GM12874 (cell line): ENCODE data around the gene PTGES2.

ENCODE experiments used
- TF ChIP-seq, protein P1 (sequence below): IDR thresholded peaks from 2 replicates; pipeline ENCODE4 v1.5.1; 2011; ENCODE audit warnings: low read depth, mild to moderate bottlenecking, control low read depth, low read length, moderate library complexity; ENCODE audit not compliant: insufficient read depth

The PTGES2 gene

DNA sequence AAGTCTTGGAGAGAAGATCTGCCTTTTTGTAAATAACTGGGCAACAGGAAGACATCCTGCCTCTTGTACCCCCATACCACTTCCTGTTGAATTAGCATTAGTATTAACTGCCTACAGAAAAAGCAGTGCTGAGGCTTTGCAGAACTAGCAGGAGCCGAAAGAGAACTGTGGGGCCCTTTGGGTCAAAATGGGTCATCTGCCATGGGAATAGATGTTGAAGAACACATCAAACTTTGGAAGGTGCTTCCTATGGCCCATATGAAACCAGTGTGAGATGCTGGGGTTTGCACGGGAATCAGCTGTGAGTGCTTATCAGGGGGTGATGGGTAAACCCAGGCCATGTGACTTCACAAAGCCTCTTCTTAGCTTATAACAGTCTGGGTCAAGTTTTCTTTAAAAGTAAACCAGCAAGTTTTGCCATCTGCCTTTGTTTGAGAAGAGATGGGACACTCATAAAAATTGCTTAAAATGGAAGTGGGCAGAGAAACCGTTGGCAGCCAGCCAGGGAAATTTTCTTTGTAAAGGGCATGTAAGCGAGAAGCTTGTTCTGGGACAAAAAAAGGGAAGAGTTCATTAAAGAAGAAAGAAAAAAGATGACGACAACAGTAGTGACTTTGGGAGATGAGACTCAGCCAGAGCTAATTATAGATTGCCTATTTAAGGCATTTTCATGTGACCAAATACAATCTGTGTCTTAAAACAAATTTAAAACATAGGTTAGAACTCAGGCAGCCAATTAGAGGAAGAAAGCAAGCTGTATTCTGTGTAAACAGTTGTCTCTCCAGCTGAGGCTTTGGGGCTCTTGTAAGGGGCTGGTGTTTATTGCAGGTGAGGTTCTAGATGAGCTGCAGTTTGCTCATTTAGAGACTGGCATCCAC lies 55.1 kb downstream of the PTGES2 start:
- TF ChIP-seq, protein P1, sequence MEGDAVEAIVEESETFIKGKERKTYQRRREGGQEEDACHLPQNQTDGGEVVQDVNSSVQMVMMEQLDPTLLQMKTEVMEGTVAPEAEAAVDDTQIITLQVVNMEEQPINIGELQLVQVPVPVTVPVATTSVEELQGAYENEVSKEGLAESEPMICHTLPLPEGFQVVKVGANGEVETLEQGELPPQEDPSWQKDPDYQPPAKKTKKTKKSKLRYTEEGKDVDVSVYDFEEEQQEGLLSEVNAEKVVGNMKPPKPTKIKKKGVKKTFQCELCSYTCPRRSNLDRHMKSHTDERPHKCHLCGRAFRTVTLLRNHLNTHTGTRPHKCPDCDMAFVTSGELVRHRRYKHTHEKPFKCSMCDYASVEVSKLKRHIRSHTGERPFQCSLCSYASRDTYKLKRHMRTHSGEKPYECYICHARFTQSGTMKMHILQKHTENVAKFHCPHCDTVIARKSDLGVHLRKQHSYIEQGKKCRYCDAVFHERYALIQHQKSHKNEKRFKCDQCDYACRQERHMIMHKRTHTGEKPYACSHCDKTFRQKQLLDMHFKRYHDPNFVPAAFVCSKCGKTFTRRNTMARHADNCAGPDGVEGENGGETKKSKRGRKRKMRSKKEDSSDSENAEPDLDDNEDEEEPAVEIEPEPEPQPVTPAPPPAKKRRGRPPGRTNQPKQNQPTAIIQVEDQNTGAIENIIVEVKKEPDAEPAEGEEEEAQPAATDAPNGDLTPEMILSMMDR: no peak

DNA sequence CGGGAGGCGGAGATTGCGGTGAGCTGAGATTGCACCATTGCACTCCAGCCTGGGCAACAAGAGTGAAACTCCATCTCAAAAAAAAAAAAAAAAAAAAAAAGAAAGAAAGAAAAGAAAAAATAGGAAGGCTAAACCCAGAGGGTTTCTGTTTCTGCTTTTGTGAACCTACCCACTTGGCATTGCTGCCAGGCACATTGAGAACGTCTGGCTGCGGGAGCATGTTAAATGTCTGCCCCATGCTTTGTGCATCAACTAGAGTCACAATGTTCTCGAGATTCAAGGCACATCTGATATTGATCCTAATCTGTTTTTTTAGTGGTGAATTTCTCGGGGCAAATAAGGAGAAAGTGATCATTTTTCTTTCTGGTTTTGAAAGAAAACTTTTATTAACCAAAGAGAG lies 56.7 kb downstream of the PTGES2 start:
- TF ChIP-seq, protein P1: no peak
